Prostate gland (tissue), 2 donors: ENCODE results near the gene HMGXB3. TPM values are rescaled to one million over a fixed set of nuclear protein-coding genes. Genes with fewer than 3 reads are reported as not detected.
"Not testable (repeated sequence)": the region's sequence is repeated elsewhere in the genome, so short reads cannot be mapped to it uniquely, and the experiment has no call there.

Experiments used
- DNase-seq: peaks from one replicate; pipeline ENCODE4 v3.0.0-alpha.2; 2019; ENCODE audit warnings: low spot score
- H3K27ac ChIP-seq, 2 donors: fragments of 200-600 bp; sonication (generic); 2 replicates each; pipeline ENCODE4 v1.5.1; 2017 to 2019
- H3K27me3 ChIP-seq: fragments of 200-600 bp; sonication (generic); replicated peaks from 2 replicates; pipeline ENCODE4 v1.5.1; 2019; ENCODE audit not compliant: insufficient read depth
- H3K36me3 ChIP-seq, 2 donors: fragments of 200-600 bp; sonication (generic); 1 replicate in 1 of 2; 2 replicates in 1 of 2; pipeline versions ENCODE4 v1.5.1 to v1.8.1; 2017 to 2019
- H3K4me1 ChIP-seq: fragments of 200-600 bp; sonication (generic); replicated peaks from 2 replicates; pipeline ENCODE4 v1.5.1; 2019
- H3K4me3 ChIP-seq, 2 donors: fragments of 200-600 bp; sonication (generic); 2 replicates each; pipeline ENCODE4 v1.5.1; 2017 to 2019
- H3K9me3 ChIP-seq: fragments of 200-600 bp; sonication (generic); 2 replicates; pipeline ENCODE4 v1.5.1; 2017
- CTCF ChIP-seq, 4 experiments: fragments of 200-600 bp in 2 of 4; fragments of 450-650 bp in 2 of 4; sonication (generic) in 2 of 4; IDR thresholded peaks; 1 replicate in 3 of 4; 2 replicates in 1 of 4; pipeline ENCODE4 v1.5.1; 2016 to 2019; ENCODE audit warnings: antibody characterized with exemption in 4 of 4, mild to moderate bottlenecking in 2 of 4, moderate library complexity in 2 of 4
- POLR2A ChIP-seq: fragments of 450-650 bp; IDR thresholded peaks from one replicate; pipeline ENCODE4 v1.6.1; 2016; ENCODE audit warnings: antibody characterized with exemption, mild to moderate bottlenecking
- POLR2AphosphoS5 ChIP-seq: sonication (generic); formaldehyde crosslinking; IDR thresholded peaks from one replicate; pipeline ENCODE4 v1.6.1; 2017; ENCODE audit warnings: antibody characterized with exemption
- WGBS: methylation state at CpG from one replicate; pipeline ENCODE4 v1.1.5; 2018; 5-methylcytosine and 5-hydroxymethylcytosine counted together
- intact Hi-C: fragments of 100-400 bp; cut with DNase I; formaldehyde crosslinking; loops from one replicate; pipeline ENCODE4 v1.14.2; 2022
- total RNA-seq, 2 donors: library from RNA; depleted of rRNA; stranded (reverse); fragments of >200 nt; gene quantifications; one replicate each; pipeline ENCODE4 v1.1.0, GENCODE V29; 2016

HMGXB3 gene
- total RNA-seq, 2 donors from 2014 or later: 49.6 to 64.2 TPM

GRCh38 chr5:150044329-150044681 is 43.8 kb downstream of the HMGXB3 start:
- peaks cover 9 to 19% of the 10 kb centered on the region in 2 donors for H3K36me3 ChIP-seq
- no peak overlapping the region for H3K4me3 ChIP-seq
- intact Hi-C loops: no loop called here
- peak overlapping the region in 1 of 2 donors; percentile 1 for H3K27ac ChIP-seq
- DNase-seq: no peak
- H3K27me3 ChIP-seq: no peaks in the 10 kb centered on the region
- H3K4me1 ChIP-seq: peaks cover 9% of the 10 kb centered on the region
- no peaks in the 10 kb centered on the region for H3K9me3 ChIP-seq
- no peak for TF ChIP-seq POLR2A
- TF ChIP-seq CTCF (IDR thresholded peaks at IDR 0.05): no peak
- no peak for TF ChIP-seq POLR2AphosphoS5

GRCh38 chr5:150044712-150045111 is 44.2 kb downstream of the HMGXB3 start:
- peaks cover 13 to 23% of the 10 kb centered on the region in 2 donors for H3K36me3 ChIP-seq
- no peak overlapping the region for H3K27ac ChIP-seq
- no peak overlapping the region for H3K4me3 ChIP-seq
- intact Hi-C loops: no loop called here
- no peak for TF ChIP-seq POLR2AphosphoS5
- no peak for TF ChIP-seq POLR2A
- no peak for TF ChIP-seq CTCF (IDR thresholded peaks at IDR 0.05)
- no peaks in the 10 kb centered on the region for H3K27me3 ChIP-seq
- H3K4me1 ChIP-seq: peaks cover 9% of the 10 kb centered on the region
- DNase-seq: no peak
- 78% methylated on average over 7 of the region's 7 CpGs for WGBS
- no peaks in the 10 kb centered on the region for H3K9me3 ChIP-seq

GRCh38 chr5:150045549-150045948 is 45.0 kb downstream of the HMGXB3 start:
- H3K27ac ChIP-seq: no peak overlapping the region
- H3K36me3 ChIP-seq: peaks cover 20 to 26% of the 10 kb centered on the region in 2 donors
- 81% methylated on average over 6 of the region's 6 CpGs for WGBS
- no peak overlapping the region for H3K4me3 ChIP-seq
- TF ChIP-seq CTCF (IDR thresholded peaks at IDR 0.05): no peak
- DNase-seq: no peak
- no peaks in the 10 kb centered on the region for H3K27me3 ChIP-seq
- no peaks in the 10 kb centered on the region for H3K9me3 ChIP-seq
- peaks cover 9% of the 10 kb centered on the region for H3K4me1 ChIP-seq
- intact Hi-C loops: no loop called here

- WGBS: 93% methylated on average over 6 of the region's 6 CpGs
- Histone ChIP-seq H3K27me3 (no peaks in the 10 kb centered on the region), H3K36me3 (peaks cover 25 to 30% of the 10 kb centered on the region in 2 donors), H3K9me3 (no peaks in the 10 kb centered on the region), H3K4me3 (no peak overlapping the region), H3K4me1 (peaks cover 9% of the 10 kb centered on the region), H3K27ac (no peak overlapping the region)
- TF ChIP-seq CTCF (IDR thresholded peaks at IDR 0.05) (no peak), POLR2A (no peak), POLR2AphosphoS5 (no peak)
- intact Hi-C loops: no loop called here
- DNase-seq: no peak
Observed at GRCh38 chr5:150046031-150046430, 45.5 kb downstream of the HMGXB3 start.

- H3K27me3 ChIP-seq, DNase-seq, intact Hi-C loops, H3K27ac ChIP-seq, H3K4me3 ChIP-seq, H3K9me3 ChIP-seq, H3K4me1 ChIP-seq: not testable (repeated sequence)
- WGBS: 92% methylated on average over 14 of the region's 14 CpGs
- peaks cover 42 to 53% of the 10 kb centered on the region in 2 donors for H3K36me3 ChIP-seq
Observed at GRCh38 chr5:150050172-150050811, 49.8 kb downstream of the HMGXB3 start.
